HG03460 (cell line): ENCODE data around the gene RNGTT.
A peak's percentile ranks its signal among the peaks of the same experiment; 100 is the strongest.
"Not testable (repeated sequence)": the region's sequence is repeated elsewhere in the genome, so short reads cannot be mapped to it uniquely, and the experiment has no call there.

Experiments
- ATAC-seq: cut with Tn5 transposase; IDR thresholded peaks from one replicate; pipeline ENCODE4 v1.9.1; 2021; ENCODE audit not compliant: unreplicated experiment

Gene RNGTT

GRCh38 chr6:88963139-88964090, at the start of gene RNGTT:
Gene RNGTT (minus strand): TSS chr6:88963618. CDS start chr6:88963409, 209 bp downstream.
- ATAC-seq, result peak; percentile 96

DNA sequence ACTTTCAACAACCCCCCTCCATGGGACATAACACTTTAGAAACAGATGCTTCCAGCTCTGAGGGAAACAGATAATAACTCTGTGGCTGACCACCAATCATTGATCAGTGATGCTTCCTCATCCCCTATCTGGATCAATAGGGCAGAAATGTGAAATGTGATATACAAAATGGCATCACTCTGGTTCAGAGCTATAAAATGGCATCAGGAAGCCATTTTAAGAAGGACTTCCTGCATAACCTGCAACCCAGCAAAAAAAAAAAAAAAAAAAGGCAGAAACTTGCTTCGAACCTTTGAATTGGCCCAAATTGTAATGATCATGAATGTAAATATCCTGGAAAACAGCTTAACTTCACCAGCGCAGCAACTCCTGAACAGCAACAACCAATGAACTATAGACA, 48.0 kb upstream of the RNGTT start:
- no peak for ATAC-seq

- no peak for ATAC-seq
Observed at GRCh38 chr6:89010825-89011224, 47.4 kb upstream of the RNGTT start.

GRCh38 chr6:89009624-89010059, 46.2 kb upstream of the RNGTT start:
- no peak for ATAC-seq

DNA sequence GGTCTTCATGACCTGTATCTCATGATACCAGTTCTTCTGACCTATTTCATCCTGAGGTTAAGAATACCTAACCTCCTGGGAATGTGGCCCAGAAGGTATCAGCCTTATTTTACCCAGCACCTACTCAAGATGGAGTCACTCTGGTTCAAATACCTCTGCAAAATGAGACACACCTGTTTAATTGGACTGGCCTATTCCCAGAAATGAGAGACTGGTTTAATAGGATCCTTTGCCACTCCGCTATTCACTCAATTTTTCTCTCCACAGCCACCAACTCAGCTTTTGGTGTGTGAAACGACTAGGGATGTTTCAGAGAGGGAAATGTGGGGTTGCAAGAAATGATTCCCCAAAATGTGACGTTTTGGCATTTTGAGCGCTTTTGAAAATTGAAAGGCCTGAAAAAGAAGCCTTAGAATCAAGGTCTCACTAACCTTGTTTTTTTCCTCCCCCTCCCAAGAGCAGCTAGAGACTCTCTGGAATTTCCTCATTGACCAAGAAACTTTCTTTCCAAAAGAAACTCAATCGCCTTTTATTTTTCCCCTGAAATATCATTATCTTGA, 45.5 kb upstream of the RNGTT start:
- no peak for ATAC-seq

DNA sequence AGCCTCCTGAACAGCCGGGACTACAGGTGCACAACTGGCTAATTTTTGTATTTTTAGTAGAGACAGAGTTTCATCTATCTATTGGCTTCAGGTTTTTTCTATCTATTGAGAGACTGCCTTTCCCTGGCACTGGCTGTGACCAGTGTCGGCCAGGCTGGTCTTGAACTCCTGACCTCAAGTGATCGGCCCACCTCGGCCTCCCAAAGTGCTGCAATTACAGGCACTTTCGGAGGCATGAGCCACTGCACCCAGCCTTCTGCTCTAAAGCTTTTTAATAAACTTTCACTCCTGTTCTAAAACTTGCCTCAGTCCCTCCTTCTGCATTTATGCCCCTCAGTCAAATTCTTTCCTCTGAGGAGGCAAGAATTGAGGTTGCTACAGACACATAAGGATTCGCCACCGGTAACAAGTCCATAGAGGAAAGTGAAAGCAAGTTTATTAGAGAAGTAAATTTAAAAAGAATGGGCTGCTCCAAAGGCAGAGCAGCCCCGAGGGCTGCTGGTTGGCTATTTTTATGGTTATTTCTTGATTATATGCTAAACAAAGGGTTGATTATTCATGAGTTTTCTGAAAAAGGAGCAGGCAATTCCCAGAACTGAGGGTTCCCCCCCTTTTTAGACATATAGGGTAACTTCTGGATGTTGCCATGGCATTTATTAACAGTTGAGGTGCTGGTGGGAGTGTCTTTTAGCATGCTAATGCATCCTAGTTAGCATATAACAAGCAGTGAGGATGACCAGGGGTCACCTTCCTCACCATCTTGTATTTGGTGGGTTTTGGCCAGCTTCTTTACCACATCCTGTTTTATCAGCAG, 44.8 kb upstream of the RNGTT start:
- no peak for ATAC-seq

- ATAC-seq, result no peak
Observed at GRCh38 chr6:89007209-89008000, 44.0 kb upstream of the RNGTT start.

GRCh38 chr6:89002523-89002922, 39.1 kb upstream of the RNGTT start:
- no peak for ATAC-seq

GRCh38 chr6:88997327-88997726, 33.9 kb upstream of the RNGTT start:
- no peak for ATAC-seq

DNA sequence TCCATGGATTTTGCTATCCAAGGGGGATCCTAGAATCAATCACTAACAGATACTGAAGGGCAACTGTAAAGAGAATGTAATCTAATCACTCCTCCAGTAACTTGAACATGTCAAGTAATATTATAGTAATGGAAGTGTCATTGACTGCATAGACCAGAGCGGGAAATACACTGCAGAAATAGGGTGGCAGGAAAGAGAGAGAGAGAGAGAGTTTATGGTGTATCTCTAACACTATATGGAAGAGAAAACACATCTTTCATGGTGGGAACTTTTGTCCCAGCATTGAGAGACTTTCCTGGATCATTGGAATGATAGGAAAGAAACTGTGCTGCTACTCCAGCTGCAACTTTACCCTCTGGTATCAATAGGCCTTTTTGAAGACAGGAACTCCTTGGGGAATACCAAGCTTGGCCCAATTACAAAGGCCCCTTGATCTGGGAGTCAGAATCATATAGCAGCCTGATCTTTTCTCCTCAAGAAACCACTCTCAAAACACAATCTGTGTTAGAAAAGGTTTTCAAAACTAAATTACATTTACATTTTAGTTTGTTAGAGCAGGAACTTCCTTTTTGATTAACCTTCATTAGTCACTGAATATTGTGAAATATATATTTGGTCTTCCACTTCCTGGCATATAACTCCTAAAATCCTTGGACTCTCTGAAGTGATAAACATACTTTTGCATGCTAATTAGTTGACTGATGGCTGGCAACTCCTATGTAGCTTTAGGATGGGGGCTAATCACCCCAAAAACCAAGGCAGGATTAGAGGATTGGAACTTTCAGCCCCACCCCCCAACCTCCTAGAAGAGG, 29.5 kb upstream of the RNGTT start:
- no peak for ATAC-seq

DNA sequence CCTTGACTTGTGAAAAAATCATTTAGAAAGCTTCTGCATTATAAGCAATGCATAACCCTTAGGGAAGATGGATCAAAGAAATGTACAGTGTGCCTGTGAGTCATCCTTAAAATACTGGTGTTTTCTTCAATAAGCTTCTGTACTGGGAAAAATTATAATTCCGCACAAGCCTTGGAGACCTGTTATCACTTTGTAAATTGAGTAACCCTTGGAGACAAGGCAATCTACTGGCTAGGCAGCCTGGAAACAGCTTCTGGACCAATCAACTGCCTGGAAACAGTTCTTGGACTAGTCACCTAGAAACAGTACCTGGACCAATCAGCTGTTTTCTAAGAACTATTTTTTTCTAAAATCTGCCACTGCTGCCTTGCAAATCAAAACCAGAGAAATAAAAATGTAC, 25.8 kb upstream of the RNGTT start:
- no peak for ATAC-seq

GRCh38 chr6:88987922-88988321, 24.5 kb upstream of the RNGTT start:
- no peak for ATAC-seq

GRCh38 chr6:88985901-88986300, 22.5 kb upstream of the RNGTT start:
- ATAC-seq, result no peak

DNA sequence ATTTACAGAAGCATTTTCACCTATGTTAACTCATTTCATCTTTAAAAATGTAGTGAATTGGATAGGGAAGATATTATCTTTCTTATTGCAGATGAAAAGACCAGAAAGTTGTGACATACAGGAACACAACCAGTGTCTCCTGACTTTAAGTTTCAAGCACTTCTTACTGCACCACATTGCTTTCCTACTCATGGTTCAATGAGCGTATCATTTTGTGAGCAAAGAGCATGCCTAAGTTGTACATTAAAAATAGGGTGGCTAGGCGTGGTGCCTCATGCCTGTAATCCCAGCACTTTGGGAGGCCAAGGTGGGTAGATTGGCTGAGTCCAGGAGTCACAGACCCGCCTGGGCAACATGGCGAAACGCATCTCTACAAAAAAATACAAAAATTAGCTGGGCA, 21.2 kb upstream of the RNGTT start:
- ATAC-seq, result no peak

DNA sequence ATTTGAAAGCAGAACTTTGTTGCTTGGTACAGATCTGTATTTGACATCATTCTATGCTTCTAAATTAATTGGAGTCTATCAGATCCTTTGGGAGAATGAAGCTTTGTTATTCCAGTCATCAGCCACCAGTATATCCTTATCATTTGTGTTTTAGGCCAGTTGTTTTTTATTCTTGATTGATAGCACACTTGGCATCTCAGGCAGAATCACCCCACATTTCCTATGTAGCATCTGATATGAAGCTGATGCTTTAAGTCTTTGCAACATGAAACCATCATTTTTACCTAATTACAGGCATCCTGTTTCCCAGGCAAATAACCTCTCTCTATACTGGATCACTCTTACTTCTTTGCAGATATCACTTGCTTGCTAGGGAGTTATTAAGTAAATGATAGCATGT, 20.7 kb upstream of the RNGTT start:
- no peak for ATAC-seq

DNA sequence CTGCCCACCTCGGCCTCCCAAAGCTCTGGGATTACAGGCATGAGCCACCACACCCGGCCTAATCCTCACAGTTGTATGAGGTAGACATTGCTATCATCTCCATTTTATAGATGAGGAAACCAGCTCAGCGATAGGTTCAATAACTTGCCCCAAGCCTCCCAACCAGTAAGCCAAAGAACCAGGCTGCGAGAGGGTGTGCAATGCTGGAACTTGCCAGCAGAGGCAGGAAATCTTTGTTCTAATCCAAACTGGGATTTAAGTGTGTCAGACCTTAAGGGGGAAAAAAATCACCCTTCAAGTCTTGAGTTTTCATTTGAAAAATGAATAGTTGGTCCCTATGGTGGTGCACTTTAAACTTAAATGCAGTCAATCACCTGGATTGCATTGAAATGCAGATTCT, 20.1 kb upstream of the RNGTT start:
- ATAC-seq, result no peak

DNA sequence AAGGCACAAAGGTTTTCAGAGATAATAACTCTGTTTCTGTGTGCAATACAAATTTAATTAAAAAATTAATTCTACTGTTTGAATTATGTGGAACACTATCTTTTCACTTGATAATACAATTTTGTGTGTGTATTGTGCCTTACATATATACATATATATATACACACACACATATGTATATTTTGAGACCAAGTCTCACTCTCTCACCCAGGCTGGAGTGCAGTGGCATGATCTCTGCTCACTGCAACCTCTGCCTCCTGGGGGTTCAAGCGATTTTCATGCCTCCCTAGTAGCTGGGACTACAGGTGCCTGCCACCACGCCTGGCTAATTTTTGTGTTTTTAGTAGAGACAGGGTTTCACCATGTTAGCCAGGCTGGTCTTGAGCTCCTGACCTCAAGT, 19.7 kb upstream of the RNGTT start:
- not testable (repeated sequence) for ATAC-seq

DNA sequence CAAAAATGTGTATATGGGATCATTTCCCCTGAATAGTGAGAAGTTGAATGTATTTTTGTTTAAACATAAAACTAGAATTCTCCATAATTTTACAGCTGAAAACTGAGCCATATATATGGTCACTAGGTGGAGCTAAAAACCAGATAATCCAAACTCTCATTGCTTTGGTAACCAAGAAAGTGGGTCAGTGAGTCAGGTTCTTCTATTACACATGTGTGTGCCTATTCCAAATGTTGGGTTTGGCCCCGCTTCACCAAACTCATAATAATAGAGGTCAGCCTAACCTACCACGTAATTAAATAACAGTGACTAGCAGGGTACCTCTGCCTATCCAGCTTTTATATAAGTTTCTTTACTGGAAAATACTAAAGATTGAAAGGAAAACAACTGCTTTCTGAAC, 19.3 kb upstream of the RNGTT start:
- no peak for ATAC-seq

- ATAC-seq, result no peak
Observed at GRCh38 chr6:88975369-88975768, 12.0 kb upstream of the RNGTT start.
